Epithelial cell of proximal tubule (primary cell): ENCODE results near the gene PRKCE. TPM values are rescaled to one million over a fixed set of nuclear protein-coding genes. Genes with fewer than 3 reads are reported as not detected.

Experiments used
- DNase-seq: peaks from one replicate; pipeline ENCODE4 v3.0.0-alpha.2; 2011; ENCODE audit warnings: low read depth
- H3K4me3 ChIP-seq: 2 replicates; pipeline ENCODE4 v1.5.1; 2011; ENCODE audit warnings: low read depth, mild to moderate bottlenecking, low read length
- total RNA-seq: library from RNA; depleted of rRNA; stranded (reverse); fragments of >200 nt; gene quantifications from 2 replicates; pipeline ENCODE4 v1.2.3, GENCODE V29; 2015
- TF ChIP-seq, protein P1 (sequence below): conservative IDR thresholded peaks from 2 replicates; pipeline ENCODE4 v1.5.1; 2012; ENCODE audit warnings: low read depth, mild to moderate bottlenecking, low read length

Gene PRKCE
- total RNA-seq, 1 donor from 2014 or later = 2.5 TPM

GRCh38 chr2:45936623-45936979 is 285.1 kb downstream of the PRKCE start:
- TF ChIP-seq, protein P1, sequence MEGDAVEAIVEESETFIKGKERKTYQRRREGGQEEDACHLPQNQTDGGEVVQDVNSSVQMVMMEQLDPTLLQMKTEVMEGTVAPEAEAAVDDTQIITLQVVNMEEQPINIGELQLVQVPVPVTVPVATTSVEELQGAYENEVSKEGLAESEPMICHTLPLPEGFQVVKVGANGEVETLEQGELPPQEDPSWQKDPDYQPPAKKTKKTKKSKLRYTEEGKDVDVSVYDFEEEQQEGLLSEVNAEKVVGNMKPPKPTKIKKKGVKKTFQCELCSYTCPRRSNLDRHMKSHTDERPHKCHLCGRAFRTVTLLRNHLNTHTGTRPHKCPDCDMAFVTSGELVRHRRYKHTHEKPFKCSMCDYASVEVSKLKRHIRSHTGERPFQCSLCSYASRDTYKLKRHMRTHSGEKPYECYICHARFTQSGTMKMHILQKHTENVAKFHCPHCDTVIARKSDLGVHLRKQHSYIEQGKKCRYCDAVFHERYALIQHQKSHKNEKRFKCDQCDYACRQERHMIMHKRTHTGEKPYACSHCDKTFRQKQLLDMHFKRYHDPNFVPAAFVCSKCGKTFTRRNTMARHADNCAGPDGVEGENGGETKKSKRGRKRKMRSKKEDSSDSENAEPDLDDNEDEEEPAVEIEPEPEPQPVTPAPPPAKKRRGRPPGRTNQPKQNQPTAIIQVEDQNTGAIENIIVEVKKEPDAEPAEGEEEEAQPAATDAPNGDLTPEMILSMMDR = no peak
- H3K4me3 ChIP-seq = no peak overlapping the region
- DNase-seq = no peak

DNA sequence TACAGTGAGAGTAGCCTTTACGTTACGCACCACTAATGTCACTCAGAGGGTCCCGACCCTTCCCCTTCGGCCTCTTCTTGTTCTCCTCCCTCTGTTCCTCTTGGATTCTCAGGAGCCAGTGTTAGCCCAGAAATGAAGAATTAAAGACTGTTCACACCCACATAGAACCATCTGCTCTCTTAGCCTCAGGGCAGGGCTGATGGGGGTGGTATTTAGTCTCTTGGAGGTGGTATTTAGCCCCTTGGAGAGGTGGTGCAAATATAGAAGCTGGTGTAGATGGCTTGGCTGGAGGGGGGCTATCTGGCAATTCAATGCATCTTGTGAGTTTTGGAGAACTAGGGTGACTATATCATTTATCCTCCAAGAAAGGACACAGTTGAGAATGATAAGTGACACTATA is 286.5 kb downstream of the PRKCE start:
- DNase-seq = no peak
- H3K4me3 ChIP-seq = no peak overlapping the region
- TF ChIP-seq, protein P1 = no peak

DNA sequence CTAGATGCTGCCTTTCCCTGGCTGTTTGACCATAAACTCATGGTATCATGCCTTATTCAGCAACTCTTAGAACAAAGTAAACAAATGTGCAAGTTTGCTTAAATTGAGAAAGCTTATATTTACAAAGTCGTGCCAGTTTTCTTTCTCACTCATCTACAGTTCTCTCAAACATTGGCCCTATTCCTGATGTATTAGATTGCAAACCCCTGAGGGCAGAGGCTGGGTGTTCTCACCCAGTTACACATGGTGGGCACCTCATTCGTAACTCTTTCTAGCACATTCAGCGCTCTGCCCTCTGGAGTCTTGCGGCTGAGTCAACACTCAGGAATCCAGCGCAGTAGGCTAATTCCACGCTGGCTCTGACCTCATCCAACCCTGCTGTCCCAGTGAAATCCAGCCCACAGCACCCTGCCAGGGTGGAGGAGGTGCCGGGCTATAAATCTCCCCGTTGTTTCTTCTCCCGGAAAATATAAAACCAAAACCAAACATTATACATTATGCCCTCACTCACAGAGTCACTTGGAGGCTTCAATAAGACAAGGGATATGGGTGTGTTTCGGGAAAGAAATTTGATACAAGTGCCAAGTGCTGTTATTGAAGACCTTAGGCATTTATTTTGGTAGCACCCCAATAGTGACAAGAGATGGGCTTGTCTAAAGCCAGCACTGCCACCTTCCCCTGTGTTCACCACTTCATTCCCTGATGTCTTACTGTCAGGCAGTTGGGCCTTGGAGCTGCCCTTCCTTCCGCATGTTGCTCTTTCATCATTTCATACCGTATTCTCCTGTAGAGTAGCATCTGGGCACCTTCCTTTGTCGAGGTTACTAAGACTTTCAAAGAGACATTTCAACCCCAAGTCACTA is 287.4 kb downstream of the PRKCE start:
- TF ChIP-seq, protein P1 = no peak
- peak; percentile 86 for DNase-seq
- no peak overlapping the region for H3K4me3 ChIP-seq

DNA sequence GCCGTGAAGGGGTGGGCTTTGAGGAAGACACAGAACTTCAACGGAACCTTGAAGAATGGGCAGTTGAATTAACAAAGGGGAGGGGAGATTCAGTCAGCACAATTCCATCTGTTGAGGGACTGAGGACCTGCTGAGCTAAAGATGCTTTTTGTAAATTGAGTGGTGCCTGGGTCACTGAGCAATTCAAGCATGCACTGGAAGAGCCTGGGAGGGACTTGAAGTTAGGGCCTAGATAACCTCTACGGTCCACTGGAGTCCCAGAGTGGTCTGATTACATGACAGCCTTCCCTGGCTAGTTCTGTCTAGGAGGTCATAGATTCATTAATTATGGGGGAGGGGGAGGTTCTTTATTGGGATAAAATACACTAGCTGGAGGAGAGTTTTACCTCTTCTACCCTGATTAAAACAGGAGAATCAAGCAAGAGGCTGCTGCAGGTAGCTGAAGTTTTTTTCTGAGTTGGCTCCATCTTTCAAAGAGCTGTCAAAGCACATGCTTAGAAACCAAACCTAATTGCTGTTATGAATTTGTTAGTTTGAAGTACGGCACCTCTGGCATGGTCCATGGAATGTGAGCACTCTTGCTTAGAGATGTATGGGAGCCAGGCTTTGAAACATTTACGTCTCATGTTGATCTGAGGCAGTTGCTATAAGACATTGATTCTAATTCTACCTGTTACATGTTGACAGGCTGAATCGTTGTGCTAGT is 290.2 kb downstream of the PRKCE start:
- DNase-seq = no peak
- H3K4me3 ChIP-seq = no peak overlapping the region
- TF ChIP-seq, protein P1 = no peak

- DNase-seq = no peak
- TF ChIP-seq, protein P1 = no peak
- no peak overlapping the region for H3K4me3 ChIP-seq
These were observed 290.8 kb downstream of the PRKCE start for GRCh38 chr2:45942237-45942738.

- no peak for DNase-seq
- TF ChIP-seq, protein P1 = peak; percentile 19
- no peak overlapping the region for H3K4me3 ChIP-seq
These were observed 292.0 kb downstream of the PRKCE start for GRCh38 chr2:45943219-45944044.
